K562 (cell line): ENCODE data around the gene CSRP2. TPM values are rescaled to one million over a fixed set of nuclear protein-coding genes. Genes with fewer than 3 reads are reported as not detected.

ENCODE experiments used
- ATAC-seq: fragments of 200-7000 bp; cut with Tn5 transposase; 3 replicates; pipeline ENCODE4 v1.9.1; 2020; ENCODE audit warnings: moderate library complexity
- BruUV-seq: library from RNA; stranded (reverse); fragments of 400-500 nt; replicated peaks from 2 replicates; lab custom pipeline; 2021; lab: Mats Ljungman, UMichigan
- CTCF ChIA-PET: fragments of 300-600 bp; formaldehyde crosslinking; extraction: SDS; loops from one replicate; lab custom pipeline; 2021; ENCODE audit warnings: low intra/inter-chr PET ratio; lab: Yijun Ruan, JAX
- POLR2A ChIA-PET: fragments of 300-600, 350-650 bp; sonication (Branson Sonifier 250); formaldehyde crosslinking; extraction: SDS; loops from one replicate; lab custom pipeline; 2021; ENCODE audit warnings: antibody characterized with exemption, inconsistent platforms; lab: Yijun Ruan, JAX
- DNase-seq, 4 experiments: peaks; one replicate each; pipeline versions ENCODE4 v3.0.0 to v3.0.0-alpha.2; 2011 to 2018; ENCODE audit warnings: low spot score in 3 of 4, mixed read lengths in 3 of 4; ENCODE audit errors: extremely low read depth in 1 of 4
- FAIRE-seq: peaks from 2 replicates; lab custom pipeline; 2011; peaks lifted over from hg19 to GRCh38; lab: Jason Lieb, UNC
- H2AFZ ChIP-seq: 2 replicates; pipeline ENCODE4 v1.6.0; 2011; ENCODE audit warnings: low read depth, low read length, control low read depth, inconsistent platforms
- H3K27ac ChIP-seq: fragments of 200-600 bp; 3 replicates; pipeline ENCODE4 v1.8.0; 2011; ENCODE audit warnings: low read depth, mild to moderate bottlenecking, control low read depth, inconsistent platforms, low read length, moderate library complexity, mixed read lengths; ENCODE audit errors: extremely low read depth
- H3K27me3 ChIP-seq, 2 experiments: fragments of 300-600 bp in 1 of 2; 2 replicates in 1 of 2; 3 replicates in 1 of 2; pipeline versions ENCODE4 v1.6.0 to v1.8.0; 2011; ENCODE audit warnings: inconsistent platforms in 2 of 2, low read length in 2 of 2, mild to moderate bottlenecking in 1 of 2, mixed read lengths in 1 of 2, moderate library complexity in 1 of 2; ENCODE audit not compliant: control insufficient read depth in 2 of 2, insufficient read depth in 2 of 2
- H3K36me3 ChIP-seq: fragments of 300-600 bp; 3 replicates; pipeline ENCODE4 v1.8.0; 2011; ENCODE audit warnings: mild to moderate bottlenecking, low read length, inconsistent platforms; ENCODE audit not compliant: control insufficient read depth, insufficient read depth
- H3K4me1 ChIP-seq, 2 experiments: fragments of 200-600 bp in 1 of 2; replicated peaks in 1 of 2; 2 replicates in 1 of 2; 3 replicates in 1 of 2; pipeline versions ENCODE4 v1.5.1 to v1.8.0; 2011; ENCODE audit warnings: inconsistent platforms in 2 of 2, low read length in 2 of 2, mild to moderate bottlenecking in 1 of 2, mixed read lengths in 1 of 2, moderate library complexity in 1 of 2; ENCODE audit not compliant: control insufficient read depth in 2 of 2, insufficient read depth in 2 of 2
- H3K4me2 ChIP-seq: 2 replicates; pipeline ENCODE4 v1.6.1; 2011; ENCODE audit warnings: low read length, control low read depth, inconsistent platforms, mixed read lengths; ENCODE audit not compliant: insufficient read depth
- H3K4me3 ChIP-seq: fragments of 200-600 bp; sonication (generic), shearing (Covaris generic); 2 replicates; pipeline ENCODE4 v1.5.1; 2016; ENCODE audit warnings: control low read depth, inconsistent platforms
- H3K79me2 ChIP-seq: fragments of 200-600 bp; 3 replicates; pipeline ENCODE4 v1.8.0; 2011; ENCODE audit warnings: low read length, inconsistent platforms; ENCODE audit not compliant: control insufficient read depth, insufficient read depth
- H3K9ac ChIP-seq, 2 experiments: 2 replicates each; pipeline versions ENCODE4 v1.6.0 to v1.6.1; 2011; ENCODE audit warnings: low read depth in 2 of 2, low read length in 2 of 2, control low read depth in 1 of 2, inconsistent platforms in 1 of 2, mild to moderate bottlenecking in 1 of 2, mixed read lengths in 1 of 2; ENCODE audit not compliant: insufficient read depth in 1 of 2
- H3K9me1 ChIP-seq: one replicate; pipeline ENCODE4 v1.6.0; 2011; ENCODE audit warnings: inconsistent platforms, mild to moderate bottlenecking, low read length, moderate library complexity; ENCODE audit not compliant: control insufficient read depth, insufficient read depth
- H3K9me3 ChIP-seq: replicated peaks from 2 replicates; pipeline ENCODE4 v1.5.1; 2011; ENCODE audit warnings: low read depth, low read length, inconsistent platforms; ENCODE audit not compliant: control insufficient read depth, insufficient read depth
- H4K20me1 ChIP-seq: replicated peaks from 2 replicates; pipeline ENCODE4 v1.6.1; 2011; ENCODE audit warnings: low read length, inconsistent platforms, mixed read lengths; ENCODE audit not compliant: control insufficient read depth, insufficient read depth
- CHD7 ChIP-seq: fragments of 200-600 bp; sonication (generic); IDR thresholded peaks from one replicate; pipeline ENCODE4 v1.6.1; 2012; ENCODE audit warnings: mild to moderate bottlenecking, low read depth, low read length, inconsistent platforms
- CREB5 ChIP-seq: fragments of 250-450 bp; sonication (Bioruptor Pico); IDR thresholded peaks from 2 replicates; pipeline ENCODE4 v1.5.0; 2020; ENCODE audit warnings: mild to moderate bottlenecking
- HDGF ChIP-seq: fragments of 450-650 bp; IDR thresholded peaks from 2 replicates; pipeline ENCODE4 v1.6.1; 2016
- MTA1 ChIP-seq: fragments of 450-650 bp; IDR thresholded peaks from 2 replicates; pipeline ENCODE4 v1.6.1; 2017; ENCODE audit warnings: borderline replicate concordance
- MTA2 ChIP-seq: fragments of 450-650 bp; IDR thresholded peaks from 2 replicates; pipeline ENCODE4 v1.6.1; 2016; ENCODE audit warnings: low read depth
- ZC3H4 ChIP-seq: sonication (generic); formaldehyde crosslinking; IDR thresholded peaks from 2 replicates; pipeline ENCODE4 v1.9.0; 2021; ENCODE audit warnings: missing genetic modification reagents, borderline replicate concordance
- ZFP30 ChIP-seq: fragments of 250-450 bp; sonication (Bioruptor Pico); IDR thresholded peaks from 2 replicates; pipeline ENCODE4 v1.8.0; 2022; ENCODE audit warnings: moderate library complexity, mild to moderate bottlenecking, inconsistent platforms, borderline replicate concordance
- WGBS: fragments of 100-300 bp; shearing (Covaris generic); methylation state at CpG from one replicate; pipeline ENCODE4 v1.1.6; 2016; ENCODE audit warnings: low coverage, mixed read lengths; ENCODE audit not compliant: insufficient coverage; ENCODE audit errors: missing lambda C conversion rate; 5-methylcytosine and 5-hydroxymethylcytosine counted together
- in situ Hi-C: fragments of 300-500 bp; cut with MboI; formaldehyde crosslinking; loops from 4 replicates; pipeline ENCODE4 v1.15.0; 2018; ENCODE audit warnings: inconsistent platforms, mixed read lengths
- intact Hi-C: fragments of 100-400 bp; cut with micrococcal nuclease; formaldehyde crosslinking; loops from 2 replicates; pipeline ENCODE4 v1.14.2; 2022
- polyA plus RNA-seq, 8 experiments: library from polyadenylated mRNA; depleted of rRNA in 4 of 8; stranded (reverse) in 5 of 8; unstranded in 3 of 8; fragments of >200 nt; fragmentation: Nextera tagmentation in 2 of 8; fragmentation: Illumina TruSeq in 1 of 8; extraction: Ambion mirVana in 2 of 8; extraction: Trizol in 1 of 8; gene quantifications; 2 replicates each; pipeline versions ENCODE4 v1.2.1 to v1.2.3, GENCODE V29; 2011 to 2014; ENCODE audit warnings: inconsistent platforms in 1 of 8, missing spikeins in 1 of 8
- total RNA-seq, 7 experiments: library from RNA; depleted of rRNA in 6 of 7; stranded (reverse); fragments of >200 nt in 6 of 7; fragmentation: Illumina TruSeq in 2 of 7; extraction: Trizol in 2 of 7; gene quantifications; 2 replicates each; pipeline versions ENCODE4 v1.2.1 to v1.2.3, GENCODE V29; 2011 to 2021; ENCODE audit warnings: low replicate concordance in 1 of 7

Gene CSRP2
- total and polyA plus RNA-seq, 9 of the 15 experiments (the other 6 are each of a cell fraction or from before 2014, with no cell fraction given): 0.32 to 6.2 (median 2.3) TPM

GRCh38 chr12:76921891-76922664 lies 43.3 kb upstream of the CSRP2 start:
- intact Hi-C loops: no loop called here
- ATAC-seq: no peak
- FAIRE-seq: no peak
- BruUV-seq: no TSS peak
- H3K9me1 ChIP-seq: no peaks in the 10 kb centered on the region
- H3K9me3 ChIP-seq: no peaks in the 10 kb centered on the region
- H3K4me1 ChIP-seq: no peaks in the 10 kb centered on the region
- no peaks in the 10 kb centered on the region for H3K36me3 ChIP-seq
- POLR2A ChIA-PET: no interaction called here
- H3K4me3 ChIP-seq: no peak overlapping the region
- no peak overlapping the region for H2AFZ ChIP-seq
- peaks cover 6 to 15% of the 10 kb centered on the region in 2 experiments; a peak in 4 of 5 replicates for H3K27me3 ChIP-seq
- 2% methylated on average over 6 of the region's 6 CpGs for WGBS
- CTCF ChIA-PET: no interaction called here
- in situ Hi-C loops: no loop called here
- H4K20me1 ChIP-seq: no peaks in the 10 kb centered on the region
- H3K79me2 ChIP-seq: no peaks in the 10 kb centered on the region
- no peak overlapping the region for H3K4me2 ChIP-seq
- no peak overlapping the region for H3K27ac ChIP-seq
- no peak for DNase-seq
- no peak overlapping the region for H3K9ac ChIP-seq
- TF ChIP-seq CREB5 (CRISPR knock-in tag) (no peak), ZC3H4 (CRISPR knock-in tag) (no peak), HDGF (no peak), CHD7 (no peak), MTA1 (no peak), ZFP30 (CRISPR knock-in tag) (no peak), MTA2 (no peak)
